ENCODE measurements around the gene PTPN7.

The PTPN7 gene

GRCh38 chr1:202123336-202123813, 37.0 kb downstream of the PTPN7 start:
- DNase-seq (ENCODE audit: low read depth) = no peak
- H3K4me3 ChIP-seq (ENCODE audit: low read depth, low read length) = no peak overlapping the region
- TF ChIP-seq MYC (IDR thresholded peaks at IDR 0.05; ENCODE audit: low read depth, low read length) (no peak), POLR2A (IDR thresholded peaks at IDR 0.05; ENCODE audit: extremely low read depth, insufficient read length) (no peak), MAX (IDR thresholded peaks at IDR 0.05; ENCODE audit: low read depth, low read length) (no peak), CTCF (IDR thresholded peaks at IDR 0.05; ENCODE audit: low read depth, low read length) (no peak)

GRCh38 chr1:202122639-202123335, 37.6 kb downstream of the PTPN7 start, which contains the start of gene GPR37L1:
Gene GPR37L1 (plus strand): TSS chr1:202122917. CDS start chr1:202122964, 47 bp downstream.
- H3K4me3 ChIP-seq (ENCODE audit: low read depth, low read length) = no peak within 1 kb of the TSS
- TF ChIP-seq POLR2A (IDR thresholded peaks at IDR 0.05; ENCODE audit: extremely low read depth, insufficient read length) (no peak), MYC (IDR thresholded peaks at IDR 0.05; ENCODE audit: low read depth, low read length) (no peak), MAX (IDR thresholded peaks at IDR 0.05; ENCODE audit: low read depth, low read length) (no peak), CTCF (IDR thresholded peaks at IDR 0.05; ENCODE audit: low read depth, low read length) (no peak)
- no peak for DNase-seq (ENCODE audit: low read depth)

GRCh38 chr1:202121006-202121405, 39.4 kb downstream of the PTPN7 start:
- H3K4me3 ChIP-seq (ENCODE audit: low read depth, low read length) = no peak overlapping the region
- TF ChIP-seq MAX (IDR thresholded peaks at IDR 0.05; ENCODE audit: low read depth, low read length) = no peak
- TF ChIP-seq MYC (IDR thresholded peaks at IDR 0.05; ENCODE audit: low read depth, low read length) = no peak
- TF ChIP-seq POLR2A (IDR thresholded peaks at IDR 0.05; ENCODE audit: extremely low read depth, insufficient read length) = no peak
- TF ChIP-seq CTCF (IDR thresholded peaks at IDR 0.05; ENCODE audit: low read depth, low read length) = no peak
- no peak for DNase-seq (ENCODE audit: low read depth)

GRCh38 chr1:202117898-202118371, 42.5 kb downstream of the PTPN7 start:
- TF ChIP-seq MYC (IDR thresholded peaks at IDR 0.05; ENCODE audit: low read depth, low read length) = no peak
- H3K4me3 ChIP-seq (ENCODE audit: low read depth, low read length) = no peak overlapping the region
- DNase-seq (ENCODE audit: low read depth) = no peak

- DNase-seq (ENCODE audit: low read depth) = no peak
- no peak overlapping the region for H3K4me3 ChIP-seq (ENCODE audit: low read depth, low read length)
- TF ChIP-seq MYC (IDR thresholded peaks at IDR 0.05; ENCODE audit: low read depth, low read length) (no peak), CTCF (IDR thresholded peaks at IDR 0.05; ENCODE audit: low read depth, low read length) (no peak), MAX (IDR thresholded peaks at IDR 0.05; ENCODE audit: low read depth, low read length) (no peak), POLR2A (IDR thresholded peaks at IDR 0.05; ENCODE audit: extremely low read depth, insufficient read length) (no peak)
Observed at GRCh38 chr1:202116287-202116686, 44.1 kb downstream of the PTPN7 start.

- DNase-seq (ENCODE audit: low read depth) = no peak
- TF ChIP-seq POLR2A (IDR thresholded peaks at IDR 0.05; ENCODE audit: extremely low read depth, insufficient read length) (no peak), MAX (IDR thresholded peaks at IDR 0.05; ENCODE audit: low read depth, low read length) (no peak), CTCF (IDR thresholded peaks at IDR 0.05; ENCODE audit: low read depth, low read length) (no peak), MYC (IDR thresholded peaks at IDR 0.05; ENCODE audit: low read depth, low read length) (no peak)
- H3K4me3 ChIP-seq (ENCODE audit: low read depth, low read length) = no peak overlapping the region
Observed at GRCh38 chr1:202113690-202114300, 46.6 kb downstream of the PTPN7 start.
